Measurements from ENCODE around the gene TFAP2C. TPM values are rescaled to one million over a fixed set of nuclear protein-coding genes. Genes with fewer than 3 reads are reported as not detected.

Gene TFAP2C
- total and polyA plus RNA-seq, 2 donors (not counting 3 experiments of a cell fraction or from before 2014, with no cell fraction given) = 0.06 TPM; not detected in 1

DNA sequence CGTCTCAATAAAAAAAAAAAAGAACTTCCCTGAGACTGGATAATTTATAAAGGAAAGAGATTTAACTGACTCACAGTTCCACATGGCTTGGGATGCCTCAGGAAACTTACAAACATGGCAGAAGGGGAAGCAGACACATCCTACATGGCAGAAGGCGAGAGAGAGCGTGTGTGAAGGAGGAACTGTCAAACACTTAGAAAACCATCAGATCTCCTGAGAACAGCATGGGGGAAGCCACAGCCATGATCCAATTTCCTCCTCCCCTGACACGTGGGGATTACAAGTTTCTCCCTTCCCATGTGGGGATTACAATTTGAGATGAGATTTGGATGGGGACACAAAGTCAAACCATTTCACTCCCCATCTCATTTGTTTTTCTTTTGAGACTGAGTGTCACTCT, 46.6 kb upstream of the TFAP2C start:
- Histone ChIP-seq H3K79me2 (ENCODE audit: control insufficient read depth, insufficient read depth, low read length) (no peaks in the 10 kb centered on the region), H3K9me1 (replicated peaks; ENCODE audit: control insufficient read depth, extremely low read depth, insufficient read depth, low read length) (no peaks in the 10 kb centered on the region), H3K27me3 (ENCODE audit: control insufficient read depth in 2 of 2, insufficient read depth in 2 of 2, low read length in 2 of 2) (no peaks in the 10 kb centered on the region), H3K4me1 (ENCODE audit: control insufficient read depth, extremely low read depth, insufficient read depth, low read length) (no peaks in the 10 kb centered on the region), H3K27ac (ENCODE audit: insufficient read depth, low read depth, low read length) (no peak overlapping the region), H3K9me3 (replicated peaks; ENCODE audit: control insufficient read depth, insufficient read depth, low read length) (no peaks in the 10 kb centered on the region), H2AFZ (ENCODE audit: low read depth, low read length) (no peak overlapping the region), H3K36me3 (ENCODE audit: control insufficient read depth in 2 of 2, extremely low read depth in 1 of 2, insufficient read depth in 2 of 2, low read length in 2 of 2) (no peaks in the 10 kb centered on the region), H4K20me1 (replicated peaks; ENCODE audit: control insufficient read depth, extremely low read depth, insufficient read depth, low read length) (no peaks in the 10 kb centered on the region), H3K4me2 (ENCODE audit: insufficient read depth, low read length) (no peak overlapping the region), H3K4me3 (replicated peaks in 1 of 3; ENCODE audit: insufficient read depth in 1 of 3, low read depth in 1 of 3, low read length in 3 of 3) (no peak overlapping the region), H3K9ac (replicated peaks; ENCODE audit: extremely low read depth, insufficient read depth, low read length) (no peak overlapping the region)
- intact Hi-C loops (cut with micrococcal nuclease) = no loop called here
- no peak for TF ChIP-seq EZH2 (IDR thresholded peaks at IDR 0.05; ENCODE audit: borderline replicate concordance, low read depth, low read length, severe bottlenecking)
- TF ChIP-seq, protein P1, sequence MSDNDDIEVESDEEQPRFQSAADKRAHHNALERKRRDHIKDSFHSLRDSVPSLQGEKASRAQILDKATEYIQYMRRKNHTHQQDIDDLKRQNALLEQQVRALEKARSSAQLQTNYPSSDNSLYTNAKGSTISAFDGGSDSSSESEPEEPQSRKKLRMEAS (IDR thresholded peaks at IDR 0.05; ENCODE audit: insufficient read depth, insufficient read length) = no peak
- TF ChIP-seq JUN (IDR thresholded peaks at IDR 0.05; ENCODE audit: borderline replicate concordance, insufficient read depth, insufficient read length, low read depth) = no peak
- no peak for TF ChIP-seq POLR2A (IDR thresholded peaks at IDR 0.05; ENCODE audit: low read depth, low read length)
- TF ChIP-seq, protein P2, sequence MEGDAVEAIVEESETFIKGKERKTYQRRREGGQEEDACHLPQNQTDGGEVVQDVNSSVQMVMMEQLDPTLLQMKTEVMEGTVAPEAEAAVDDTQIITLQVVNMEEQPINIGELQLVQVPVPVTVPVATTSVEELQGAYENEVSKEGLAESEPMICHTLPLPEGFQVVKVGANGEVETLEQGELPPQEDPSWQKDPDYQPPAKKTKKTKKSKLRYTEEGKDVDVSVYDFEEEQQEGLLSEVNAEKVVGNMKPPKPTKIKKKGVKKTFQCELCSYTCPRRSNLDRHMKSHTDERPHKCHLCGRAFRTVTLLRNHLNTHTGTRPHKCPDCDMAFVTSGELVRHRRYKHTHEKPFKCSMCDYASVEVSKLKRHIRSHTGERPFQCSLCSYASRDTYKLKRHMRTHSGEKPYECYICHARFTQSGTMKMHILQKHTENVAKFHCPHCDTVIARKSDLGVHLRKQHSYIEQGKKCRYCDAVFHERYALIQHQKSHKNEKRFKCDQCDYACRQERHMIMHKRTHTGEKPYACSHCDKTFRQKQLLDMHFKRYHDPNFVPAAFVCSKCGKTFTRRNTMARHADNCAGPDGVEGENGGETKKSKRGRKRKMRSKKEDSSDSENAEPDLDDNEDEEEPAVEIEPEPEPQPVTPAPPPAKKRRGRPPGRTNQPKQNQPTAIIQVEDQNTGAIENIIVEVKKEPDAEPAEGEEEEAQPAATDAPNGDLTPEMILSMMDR (IDR thresholded peaks at IDR 0.05; ENCODE audit: extremely low read depth in 1 of 2, insufficient read depth in 1 of 2, low read depth in 1 of 2, low read length in 2 of 2) = no peak
- TF ChIP-seq MYC (IDR thresholded peaks at IDR 0.05; ENCODE audit: low read depth, low read length) = no peak
- no peak for TF ChIP-seq FOS (IDR thresholded peaks at IDR 0.05; ENCODE audit: borderline replicate concordance, insufficient read depth, low read length)
- POLR2A ChIA-PET = interaction anchor here (0.7 kb wide), 1 partner anchor 707 kb away, joined by 3 read pairs; no protein-coding TSS in a partner anchor
- no TSS peak for BruUV-seq (replicated peaks)
- DNase-seq (ENCODE audit: low read depth, low spot score) = no peak
- dilution Hi-C loops (cut with MboI; ENCODE audit: extremely low pct_ligation_motif_present, low sequenced_read_pairs) = no loop called here
- CTCF ChIA-PET = no interaction called here
- no peak for FAIRE-seq

Measured in endothelial cell of umbilical vein (primary cell).